A172 (cell line): Measurements from ENCODE around the gene PCDHA2. TPM values are rescaled to one million over a fixed set of nuclear protein-coding genes. Genes with fewer than 3 reads are reported as not detected.
"Not testable (repeated sequence)": the region's sequence is repeated elsewhere in the genome, so short reads cannot be mapped to it uniquely, and the experiment has no call there.

Experiments
- DNase-seq: peaks from one replicate; pipeline ENCODE4 v3.0.0-alpha.2; 2015; ENCODE audit warnings: low spot score
- total RNA-seq: library from RNA; depleted of rRNA; stranded (reverse); fragments of >200 nt; shearing (Covaris generic); gene quantifications from 2 replicates; pipeline ENCODE4 v1.2.3, GENCODE V29; 2014; rRNA removed

Gene PCDHA2
- 0.03 and 0.81 TPM in 2 replicates for total RNA-seq

DNA sequence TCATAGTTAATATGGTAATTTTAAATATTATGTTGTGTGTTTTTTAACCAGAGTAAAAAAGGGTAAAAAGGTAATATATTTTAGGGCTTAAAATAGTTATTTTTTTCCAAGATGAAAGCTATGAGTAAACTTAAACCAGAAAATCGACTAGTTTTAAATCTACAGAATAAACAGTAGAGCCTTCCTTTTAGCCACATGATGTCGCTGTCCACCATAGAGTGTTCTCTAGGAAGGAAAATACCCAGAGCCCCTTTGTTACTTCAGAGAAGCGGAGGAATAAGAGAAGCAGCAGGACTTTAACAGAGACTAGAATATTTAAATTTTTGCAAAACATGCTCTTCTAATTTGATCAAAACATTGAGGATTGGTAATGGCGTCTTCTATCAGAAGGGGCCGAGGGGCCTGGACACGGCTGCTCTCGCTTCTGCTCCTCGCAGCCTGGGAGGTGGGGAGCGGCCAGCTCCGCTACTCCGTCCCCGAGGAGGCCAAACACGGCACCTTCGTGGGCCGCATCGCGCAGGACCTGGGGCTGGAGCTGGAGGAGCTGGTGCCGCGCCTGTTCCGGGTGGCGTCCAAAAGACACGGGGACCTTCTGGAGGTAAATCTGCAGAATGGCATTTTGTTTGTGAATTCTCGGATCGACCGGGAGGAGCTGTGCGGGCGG, at the start of gene PCDHA2:
Gene PCDHA2, plus strand, starts transcription at position 258 of the 664 bp plus-strand sequence.
- peak; percentile 54 for DNase-seq

DNA sequence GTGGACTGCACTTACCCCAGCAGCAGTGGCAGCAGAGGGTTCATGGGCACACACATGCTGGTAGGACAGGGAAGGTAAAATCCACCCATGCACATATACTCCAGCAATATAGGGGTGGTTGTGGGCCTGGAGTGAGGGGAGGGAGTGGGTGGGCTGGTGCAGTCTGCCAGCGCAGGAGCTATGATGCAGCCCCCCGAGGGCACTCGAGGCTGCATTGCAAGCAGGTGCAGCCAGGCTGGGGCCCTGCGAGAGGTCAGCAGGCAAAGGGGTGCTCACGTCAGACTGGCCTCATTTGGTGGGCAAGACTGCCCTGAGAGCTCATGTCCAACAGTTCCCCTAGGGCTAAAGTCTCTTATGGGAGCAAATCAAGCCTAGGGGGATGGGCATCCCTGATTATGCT, 41.1 kb upstream of the PCDHA2 start:
- DNase-seq = no peak

DNA sequence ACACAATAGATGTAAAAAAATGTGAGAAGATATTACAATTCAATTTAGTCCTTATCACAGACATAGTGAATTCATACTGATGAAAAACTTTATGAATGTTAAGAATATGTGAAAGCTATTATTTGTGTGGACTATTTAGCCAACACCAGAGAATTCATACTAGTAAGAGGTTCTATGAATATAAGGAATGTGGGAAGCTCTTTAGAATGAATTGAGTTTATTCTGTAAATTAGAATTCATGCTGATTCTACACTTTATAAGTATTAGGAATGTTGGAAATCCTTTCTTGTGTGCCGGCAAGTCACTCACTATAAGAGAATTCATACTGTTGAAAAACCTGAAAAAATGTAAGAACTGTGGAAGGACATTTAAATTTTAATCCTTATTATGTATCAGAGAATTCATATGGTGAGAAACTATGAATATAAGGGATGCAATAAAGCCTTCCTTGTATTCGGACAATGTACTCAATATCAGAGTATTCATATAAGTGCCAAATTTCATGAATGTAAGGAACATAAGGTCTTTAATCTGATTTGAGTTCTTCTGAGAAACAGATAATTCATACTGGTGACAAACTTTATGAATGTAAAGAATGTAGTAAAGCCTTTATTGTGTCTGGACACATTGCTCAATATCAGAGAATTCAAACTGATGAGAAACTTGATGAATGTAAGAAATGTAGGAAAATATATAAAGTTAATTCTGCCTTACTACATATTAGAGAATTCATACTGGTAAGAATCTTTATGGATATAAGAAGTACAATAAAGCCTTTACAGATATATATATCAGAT, 30.3 kb upstream of the PCDHA2 start:
- no peak for DNase-seq

DNA sequence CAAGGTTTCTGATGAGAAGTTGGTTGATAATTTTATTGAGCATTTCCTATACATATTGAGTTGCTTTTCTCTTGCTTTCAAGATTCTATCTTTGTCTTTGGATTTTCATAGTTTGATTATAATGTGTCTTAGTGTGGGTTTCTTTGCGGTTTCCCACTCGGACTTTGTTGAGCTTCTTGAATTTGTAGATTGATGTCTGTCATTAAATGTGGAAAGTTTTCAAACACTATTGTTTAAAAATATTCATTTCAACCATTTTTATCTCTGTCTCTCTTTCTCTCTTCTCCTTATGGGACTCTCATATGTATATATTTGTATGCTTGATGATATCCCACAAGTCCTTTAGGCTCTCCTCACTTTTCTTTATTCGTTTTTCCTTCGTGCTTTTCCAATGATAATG, 27.2 kb upstream of the PCDHA2 start:
- DNase-seq = no peak

DNA sequence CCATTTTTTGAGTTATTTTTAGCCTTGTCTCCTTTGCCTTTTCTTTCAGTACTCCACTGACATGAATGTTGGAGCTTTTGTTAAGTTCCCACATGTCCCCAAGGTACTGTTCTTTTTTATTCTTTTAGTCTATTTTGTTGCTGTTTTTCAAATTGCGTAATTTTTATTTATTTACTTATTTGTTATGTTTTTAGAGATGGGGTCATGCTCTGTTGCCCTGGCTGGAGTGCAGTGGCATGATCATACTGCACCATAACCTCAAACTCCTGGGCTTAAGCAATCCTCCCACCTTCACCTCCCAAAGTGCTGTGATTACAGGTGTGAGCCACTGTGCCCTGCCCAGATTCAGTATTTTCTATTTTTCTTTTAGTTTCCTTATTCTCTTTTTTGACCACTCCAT, 14.1 kb upstream of the PCDHA2 start:
- no peak for DNase-seq

DNA sequence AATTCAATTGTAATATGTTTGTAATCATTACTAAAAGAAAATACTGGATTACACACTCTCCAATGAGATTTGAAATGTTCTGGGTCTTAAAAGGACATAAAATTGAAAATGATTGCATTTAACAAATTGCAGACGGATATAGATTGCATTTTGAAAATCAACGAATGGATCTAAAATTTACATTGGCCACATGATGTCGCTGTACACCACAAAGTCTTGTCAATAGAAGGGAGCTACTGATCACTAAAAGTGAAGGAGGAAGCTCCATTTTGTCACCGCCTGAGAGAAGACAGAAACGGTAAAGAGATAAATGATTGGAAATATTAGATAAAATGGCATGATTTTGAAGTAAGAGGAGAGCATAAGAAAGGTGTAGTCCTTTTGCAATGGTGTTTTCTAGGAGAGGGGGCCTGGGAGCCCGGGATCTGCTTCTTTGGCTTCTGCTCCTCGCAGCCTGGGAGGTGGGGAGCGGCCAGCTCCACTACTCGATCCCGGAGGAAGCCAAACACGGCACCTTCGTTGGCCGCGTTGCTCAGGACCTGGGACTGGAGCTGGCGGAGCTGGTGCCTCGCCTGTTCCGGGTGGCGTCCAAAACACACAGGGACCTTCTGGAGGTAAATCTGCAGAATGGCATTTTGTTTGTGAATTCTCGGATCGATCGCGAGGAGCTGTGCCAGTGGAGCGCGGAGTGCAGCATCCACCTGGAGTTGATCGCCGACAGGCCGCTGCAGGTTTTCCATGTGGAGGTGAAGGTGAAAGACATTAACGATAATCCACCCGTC, 8.6 kb upstream of the PCDHA2 start, which contains the start of gene PCDHA1:
Gene PCDHA1, plus strand, starts transcription at position 236 of the 782 bp plus-strand sequence.
- no peak for DNase-seq

DNA sequence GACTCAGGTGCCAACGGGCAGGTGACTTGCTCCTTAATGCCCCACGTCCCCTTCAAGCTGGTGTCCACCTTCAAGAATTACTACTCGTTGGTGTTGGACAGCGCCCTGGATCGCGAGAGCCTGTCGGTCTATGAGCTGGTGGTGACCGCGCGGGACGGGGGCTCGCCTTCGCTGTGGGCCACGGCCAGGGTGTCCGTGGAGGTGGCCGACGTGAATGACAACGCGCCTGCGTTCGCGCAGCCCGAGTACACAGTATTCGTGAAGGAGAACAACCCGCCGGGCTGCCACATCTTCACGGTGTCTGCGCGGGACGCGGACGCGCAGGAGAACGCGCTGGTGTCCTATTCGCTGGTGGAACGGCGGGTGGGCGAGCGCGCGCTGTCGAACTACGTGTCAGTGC, 7.2 kb upstream of the PCDHA2 start:
- DNase-seq = not testable (repeated sequence)

DNA sequence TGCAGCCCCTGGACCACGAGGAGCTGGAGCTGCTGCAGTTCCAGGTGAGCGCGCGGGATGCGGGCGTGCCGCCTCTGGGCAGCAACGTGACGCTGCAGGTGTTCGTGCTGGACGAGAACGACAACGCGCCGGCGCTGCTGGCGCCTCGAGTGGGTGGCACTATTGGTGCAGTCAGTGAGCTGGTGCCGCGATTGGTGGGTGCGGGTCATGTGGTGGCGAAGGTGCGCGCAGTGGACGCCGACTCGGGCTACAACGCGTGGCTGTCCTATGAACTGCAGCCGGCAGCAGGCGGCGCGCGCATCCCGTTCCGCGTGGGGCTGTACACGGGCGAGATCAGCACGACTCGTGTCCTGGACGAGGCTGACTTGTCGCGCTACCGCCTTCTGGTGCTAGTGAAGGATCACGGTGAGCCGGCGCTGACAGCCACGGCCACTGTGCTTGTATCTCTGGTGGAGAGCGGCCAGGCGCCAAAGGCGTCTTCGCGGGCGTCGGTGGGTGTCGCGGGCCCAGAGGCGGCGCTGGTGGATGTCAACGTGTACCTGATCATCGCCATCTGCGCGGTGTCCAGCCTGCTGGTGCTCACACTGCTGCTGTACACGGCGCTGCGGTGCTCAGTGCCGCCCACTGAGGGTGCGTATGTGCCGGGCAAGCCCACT, 6.7 kb upstream of the PCDHA2 start:
- not testable (repeated sequence) for DNase-seq

DNA sequence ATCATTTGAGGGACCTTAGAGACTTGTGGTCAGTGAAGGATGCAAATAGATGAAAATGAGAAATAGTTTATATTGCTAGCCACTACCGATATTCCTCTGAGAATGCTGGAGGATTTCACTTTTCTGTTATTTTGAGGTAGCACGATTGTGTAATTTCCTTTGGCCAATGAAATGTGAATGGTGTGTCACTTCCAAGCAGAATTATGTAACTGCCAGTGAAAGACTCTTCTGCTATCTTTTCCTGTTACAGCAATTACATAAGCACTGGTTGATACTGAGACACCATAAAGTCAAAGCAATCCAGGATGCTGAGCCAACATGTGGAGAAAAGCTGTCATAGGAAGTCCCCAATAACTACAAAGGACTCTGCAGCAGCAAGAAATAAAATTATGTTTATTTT, 3.6 kb upstream of the PCDHA2 start:
- no peak for DNase-seq

DNA sequence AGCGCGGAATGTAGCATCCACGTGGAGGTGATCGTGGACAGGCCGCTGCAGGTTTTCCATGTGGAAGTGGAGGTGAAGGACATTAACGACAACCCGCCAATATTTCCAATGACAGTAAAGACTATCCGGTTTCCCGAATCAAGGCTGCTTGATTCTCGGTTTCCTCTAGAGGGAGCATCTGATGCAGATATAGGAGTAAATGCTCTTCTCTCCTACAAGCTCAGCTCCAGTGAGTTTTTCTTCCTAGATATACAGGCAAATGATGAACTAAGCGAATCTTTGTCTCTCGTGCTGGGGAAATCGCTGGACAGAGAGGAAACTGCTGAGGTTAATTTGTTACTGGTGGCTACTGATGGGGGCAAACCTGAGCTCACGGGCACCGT, 598 bp downstream of the PCDHA2 start:
- DNase-seq = peak; percentile 62

DNA sequence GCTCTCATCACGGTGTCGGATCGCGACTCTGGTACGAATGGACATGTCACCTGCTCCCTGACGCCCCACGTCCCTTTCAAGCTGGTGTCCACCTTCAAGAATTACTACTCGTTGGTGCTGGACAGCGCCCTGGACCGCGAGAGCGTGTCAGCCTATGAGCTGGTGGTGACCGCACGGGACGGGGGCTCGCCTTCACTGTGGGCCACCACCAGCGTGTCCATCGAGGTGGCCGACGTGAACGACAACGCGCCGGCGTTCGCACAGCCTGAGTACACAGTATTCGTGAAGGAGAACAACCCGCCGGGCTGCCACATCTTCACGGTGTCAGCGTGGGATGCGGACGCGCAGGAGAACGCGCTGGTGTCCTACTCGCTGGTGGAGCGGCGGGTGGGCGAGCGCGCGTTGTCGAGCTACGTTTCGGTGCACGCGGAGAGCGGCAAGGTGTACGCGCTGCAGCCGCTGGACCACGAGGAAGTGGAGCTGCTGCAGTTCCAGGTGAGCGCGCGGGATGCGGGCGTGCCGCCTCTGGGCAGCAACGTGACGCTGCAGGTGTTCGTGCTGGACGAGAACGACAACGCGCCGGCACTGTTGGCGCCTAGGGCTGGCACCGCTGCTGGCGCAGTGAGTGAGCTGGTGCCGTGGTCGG, 1.5 kb downstream of the PCDHA2 start:
- not testable (repeated sequence) for DNase-seq

DNA sequence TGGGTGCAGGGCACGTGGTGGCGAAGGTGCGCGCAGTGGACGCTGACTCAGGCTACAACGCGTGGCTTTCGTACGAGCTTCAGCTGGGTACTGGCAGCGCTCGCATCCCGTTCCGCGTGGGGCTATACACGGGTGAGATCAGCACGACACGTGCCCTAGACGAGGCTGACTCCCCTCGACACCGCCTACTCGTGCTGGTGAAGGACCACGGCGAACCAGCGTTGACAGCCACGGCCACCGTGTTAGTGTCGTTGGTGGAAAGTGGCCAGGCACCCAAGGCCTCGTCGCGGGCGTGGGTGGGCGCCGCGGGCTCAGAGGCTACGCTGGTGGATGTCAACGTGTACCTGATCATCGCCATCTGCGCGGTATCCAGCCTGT, 2.1 kb downstream of the PCDHA2 start:
- no peak for DNase-seq

DNA sequence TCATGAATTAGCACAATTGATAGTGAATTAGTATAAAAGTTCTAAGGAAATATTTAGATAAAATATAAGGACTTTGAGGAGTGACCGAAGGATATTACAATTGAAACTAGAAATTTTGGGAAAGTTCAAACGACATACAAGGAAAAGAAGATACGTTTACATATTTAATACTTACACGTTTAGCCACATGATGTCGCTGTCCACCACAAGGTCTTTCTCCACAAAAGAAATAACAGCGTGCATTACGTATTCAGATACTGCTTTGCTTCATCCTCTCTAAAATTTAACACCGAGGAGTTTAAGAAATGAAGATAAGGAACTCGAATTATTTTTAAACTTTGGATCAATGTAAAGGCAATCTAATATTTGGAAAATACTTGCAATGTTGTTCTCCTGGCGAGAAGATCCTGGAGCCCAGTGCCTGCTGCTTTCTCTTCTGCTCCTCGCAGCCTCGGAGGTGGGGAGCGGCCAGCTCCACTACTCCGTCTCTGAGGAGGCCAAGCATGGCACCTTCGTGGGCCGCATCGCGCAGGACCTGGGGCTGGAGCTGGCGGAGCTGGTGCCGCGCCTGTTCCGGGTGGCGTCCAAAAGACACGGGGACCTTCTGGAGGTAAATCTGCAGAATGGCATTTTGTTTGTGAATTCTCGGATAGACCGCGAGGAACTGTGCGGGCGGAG, 6.3 kb downstream of the PCDHA2 start, which contains the start of gene PCDHA3:
Gene PCDHA3, plus strand, starts transcription at position 242 of the 678 bp plus-strand sequence.
- DNase-seq = peak; percentile 32

DNA sequence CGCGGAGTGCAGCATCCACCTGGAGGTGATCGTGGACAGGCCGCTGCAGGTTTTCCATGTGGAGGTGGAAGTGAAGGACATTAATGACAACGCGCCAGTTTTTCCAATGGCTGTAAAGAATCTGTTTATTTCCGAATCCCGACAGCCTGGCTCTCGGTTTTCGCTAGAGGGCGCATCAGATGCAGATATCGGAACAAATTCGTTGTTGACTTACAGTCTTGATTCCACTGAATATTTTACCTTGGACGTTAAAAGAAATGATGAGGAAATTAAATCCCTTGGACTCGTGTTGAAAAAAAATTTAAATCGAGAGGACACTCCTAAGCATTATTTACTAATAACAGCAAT, 6.8 kb downstream of the PCDHA2 start:
- peak; percentile 31 for DNase-seq

DNA sequence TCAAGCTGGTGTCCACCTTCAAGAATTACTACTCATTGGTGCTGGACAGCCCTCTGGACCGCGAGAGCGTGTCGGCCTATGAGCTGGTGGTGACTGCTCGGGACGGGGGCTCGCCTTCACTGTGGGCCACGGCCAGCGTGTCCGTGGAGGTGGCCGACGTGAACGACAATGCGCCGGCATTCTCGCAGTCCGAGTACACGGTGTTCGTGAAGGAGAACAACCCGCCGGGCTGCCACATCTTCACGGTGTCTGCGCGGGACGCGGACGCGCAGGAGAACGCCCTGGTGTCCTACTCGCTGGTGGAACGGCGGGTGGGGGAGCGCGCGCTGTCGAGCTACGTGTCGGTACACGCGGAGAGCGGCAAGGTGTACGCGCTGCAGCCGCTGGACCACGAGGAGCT, 7.7 kb downstream of the PCDHA2 start:
- not testable (repeated sequence) for DNase-seq

DNA sequence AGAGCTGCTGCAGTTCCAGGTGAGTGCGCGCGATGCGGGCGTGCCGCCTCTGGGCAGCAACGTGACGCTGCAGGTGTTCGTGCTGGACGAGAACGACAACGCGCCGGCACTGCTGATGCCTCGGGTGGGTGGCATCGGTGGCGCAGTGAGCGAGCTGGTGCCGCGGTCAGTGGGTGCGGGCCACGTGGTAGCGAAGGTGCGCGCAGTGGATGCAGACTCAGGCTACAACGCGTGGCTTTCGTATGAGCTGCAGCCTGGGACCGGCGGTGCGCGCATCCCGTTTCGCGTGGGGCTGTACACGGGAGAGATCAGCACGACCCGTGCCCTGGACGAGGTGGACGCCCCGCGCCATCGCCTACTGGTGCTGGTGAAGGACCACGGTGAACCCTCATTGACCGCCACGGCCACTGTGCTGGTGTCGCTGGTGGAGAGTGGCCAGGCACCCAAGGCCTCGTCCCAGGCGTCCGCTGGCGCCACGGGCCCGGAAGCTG, 8.2 kb downstream of the PCDHA2 start:
- no peak for DNase-seq

DNA sequence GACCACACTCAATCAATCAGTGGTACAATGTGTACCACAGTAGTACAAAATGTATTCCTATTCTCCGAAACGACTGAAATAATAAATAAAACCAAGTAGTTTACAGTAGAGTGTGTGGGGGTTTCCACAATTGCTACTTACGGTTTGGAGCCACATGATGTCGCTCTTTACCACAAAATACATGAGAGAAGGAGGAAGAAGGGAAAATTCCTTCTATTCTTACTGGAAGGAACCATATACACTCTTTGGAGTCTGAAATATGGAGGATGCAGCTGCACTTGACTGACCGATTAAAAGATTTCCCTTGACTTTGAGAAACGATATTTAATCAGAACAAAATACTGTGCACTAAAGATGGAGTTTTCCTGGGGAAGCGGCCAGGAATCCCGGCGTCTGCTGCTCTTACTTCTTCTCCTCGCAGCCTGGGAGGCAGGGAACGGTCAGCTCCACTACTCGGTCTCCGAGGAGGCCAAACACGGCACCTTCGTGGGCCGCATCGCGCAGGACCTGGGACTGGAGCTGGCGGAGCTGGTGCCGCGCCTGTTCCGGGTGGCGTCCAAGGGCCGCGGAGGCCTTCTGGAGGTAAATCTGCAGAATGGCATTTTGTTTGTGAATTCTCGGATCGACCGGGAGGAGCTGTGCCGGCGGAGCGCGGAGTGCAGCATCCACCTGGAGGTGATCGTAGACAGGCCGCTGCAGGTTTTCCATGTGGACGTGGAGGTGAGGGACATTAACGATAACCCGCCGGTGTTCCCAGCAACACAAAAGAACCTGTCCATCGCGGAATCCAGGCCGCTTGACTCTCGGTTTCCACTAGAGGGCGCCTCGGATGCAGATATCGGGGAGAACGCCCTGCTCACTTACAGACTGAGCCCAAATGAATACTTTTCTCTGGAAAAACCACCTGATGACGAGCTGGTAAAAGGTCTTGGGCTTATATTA, 12.5 kb downstream of the PCDHA2 start, which contains the start of gene PCDHA4:
Gene PCDHA4, plus strand, starts transcription at position 235 of the 942 bp plus-strand sequence.
- DNase-seq = peak; percentile 42

DNA sequence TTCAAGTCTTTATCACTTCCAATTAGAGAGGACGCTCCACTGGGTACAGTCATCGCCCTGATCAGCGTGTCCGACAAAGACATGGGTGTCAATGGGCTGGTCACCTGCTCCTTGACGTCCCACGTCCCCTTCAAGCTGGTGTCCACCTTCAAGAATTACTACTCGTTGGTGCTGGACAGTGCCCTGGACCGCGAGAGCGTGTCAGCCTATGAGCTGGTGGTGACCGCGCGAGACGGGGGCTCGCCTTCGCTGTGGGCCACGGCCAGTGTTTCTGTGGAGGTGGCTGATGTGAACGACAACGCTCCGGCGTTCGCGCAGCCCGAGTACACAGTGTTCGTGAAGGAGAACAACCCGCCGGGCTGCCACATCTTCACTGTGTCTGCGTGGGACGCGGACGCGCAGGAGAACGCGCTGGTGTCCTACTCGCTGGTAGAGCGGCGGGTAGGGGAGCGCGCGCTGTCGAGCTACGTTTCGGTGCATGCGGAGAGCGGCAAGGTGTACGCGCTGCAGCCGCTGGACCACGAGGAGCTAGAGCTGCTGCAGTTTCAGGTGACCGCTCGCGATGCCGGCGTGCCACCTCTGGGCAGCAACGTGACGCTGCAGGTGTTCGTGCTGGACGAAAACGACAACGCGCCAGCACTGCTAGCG, 13.7 kb downstream of the PCDHA2 start:
- DNase-seq = not testable (repeated sequence)

DNA sequence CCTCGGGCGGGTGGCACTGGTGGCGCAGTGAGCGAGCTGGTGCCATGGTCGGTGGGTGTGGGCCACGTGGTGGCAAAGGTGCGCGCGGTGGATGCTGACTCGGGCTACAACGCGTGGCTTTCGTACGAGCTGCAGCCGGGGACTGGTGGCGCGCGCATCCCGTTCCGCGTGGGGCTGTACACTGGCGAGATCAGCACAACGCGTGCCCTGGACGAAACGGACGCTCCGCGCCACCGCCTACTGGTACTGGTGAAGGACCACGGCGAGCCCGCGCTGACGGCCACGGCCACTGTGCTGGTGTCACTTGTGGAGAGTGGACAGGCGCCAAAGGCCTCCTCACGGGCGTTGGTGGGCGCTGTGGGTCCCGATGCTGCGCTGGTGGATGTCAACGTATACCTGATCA, 14.2 kb downstream of the PCDHA2 start:
- DNase-seq = no peak
